GM23338 (cell line): ENCODE results near the gene TBKBP1. TPM values are rescaled to one million over a fixed set of nuclear protein-coding genes. Genes with fewer than 3 reads are reported as not detected.

Experiments
- ATAC-seq: fragments of 200-7000 bp; cut with Tn5 transposase; 3 replicates; pipeline ENCODE4 v1.9.1; 2020
- DNase-seq: peaks from one replicate; pipeline ENCODE4 v3.0.0-alpha.2; 2015; ENCODE audit warnings: low spot score
- H2AFZ ChIP-seq: fragments of 200-600 bp; sonication (generic); 2 replicates; pipeline ENCODE4 v1.8.0; 2016; ENCODE audit warnings: antibody characterized with exemption, mild to moderate bottlenecking, moderate library complexity
- H3F3A ChIP-seq: fragments of 200-600 bp; sonication (generic); replicated peaks from 2 replicates; pipeline ENCODE4 v1.8.0; 2017; ENCODE audit warnings: antibody characterized with exemption, mixed run types, low read depth
- H3K27ac ChIP-seq: fragments of 200-600 bp; sonication (generic); 2 replicates; pipeline ENCODE4 v1.6.1; 2016; ENCODE audit warnings: low read depth
- H3K27me3 ChIP-seq: fragments of 200-600 bp; sonication (generic); 2 replicates; pipeline ENCODE4 v1.8.0; 2016; ENCODE audit warnings: mild to moderate bottlenecking, mixed run types, moderate library complexity; ENCODE audit not compliant: insufficient read depth
- H3K36me3 ChIP-seq: fragments of 200-600 bp; sonication (generic); 2 replicates; pipeline ENCODE4 v1.8.0; 2016; ENCODE audit warnings: mild to moderate bottlenecking; ENCODE audit not compliant: insufficient read depth
- H3K4me1 ChIP-seq: fragments of 200-600 bp; sonication (generic); 2 replicates; pipeline ENCODE4 v1.8.0; 2016; ENCODE audit warnings: mild to moderate bottlenecking, moderate library complexity; ENCODE audit not compliant: insufficient read depth
- H3K4me2 ChIP-seq: fragments of 200-600 bp; sonication (generic); 2 replicates; pipeline ENCODE4 v1.7.1; 2017; ENCODE audit warnings: mixed run types
- H3K4me3 ChIP-seq: fragments of 200-600 bp; sonication (generic); 2 replicates; pipeline ENCODE4 v1.6.1; 2016; ENCODE audit warnings: mixed run types
- H3K79me2 ChIP-seq: fragments of 200-600 bp; sonication (generic); replicated peaks from 2 replicates; pipeline ENCODE4 v1.8.0; 2017; ENCODE audit warnings: mild to moderate bottlenecking; ENCODE audit not compliant: insufficient read depth
- H3K9me2 ChIP-seq: fragments of 200-600 bp; sonication (generic); 2 replicates; pipeline ENCODE4 v1.8.0; 2017; ENCODE audit not compliant: insufficient read depth
- H4K20me1 ChIP-seq: fragments of 200-600 bp; sonication (generic); replicated peaks from 2 replicates; pipeline ENCODE4 v1.8.0; 2017; ENCODE audit warnings: mild to moderate bottlenecking; ENCODE audit not compliant: insufficient read depth
- H3K27ac Mint-ChIP-seq: 2 replicates; pipeline ENCODE4 v1.8.0; 2020; ENCODE audit warnings: inconsistent platforms, mild to moderate bottlenecking, moderate library complexity, mixed read lengths
- H3K27me3 Mint-ChIP-seq: 3 replicates; pipeline ENCODE4 v1.8.0; 2022; ENCODE audit warnings: low read depth, mild to moderate bottlenecking, moderate library complexity, mixed read lengths, inconsistent platforms; ENCODE audit not compliant: insufficient read depth, poor library complexity
- H3K36me3 Mint-ChIP-seq: 3 replicates; pipeline ENCODE4 v1.8.0; 2021; ENCODE audit warnings: low read depth, mild to moderate bottlenecking, inconsistent platforms, moderate library complexity, mixed read lengths
- H3K4me1 Mint-ChIP-seq: 3 replicates; pipeline ENCODE4 v1.8.0; 2020; ENCODE audit warnings: mild to moderate bottlenecking, inconsistent platforms, mixed read lengths
- H3K4me3 Mint-ChIP-seq: 3 replicates; pipeline ENCODE4 v1.8.0; 2021; ENCODE audit warnings: moderate library complexity, mild to moderate bottlenecking, inconsistent platforms, mixed read lengths
- H3K9me3 Mint-ChIP-seq: 3 replicates; pipeline ENCODE4 v1.8.0; 2020; ENCODE audit warnings: moderate library complexity, mild to moderate bottlenecking, inconsistent platforms, mixed read lengths
- CREB1 ChIP-seq: fragments of 250-450 bp; sonication (Bioruptor Pico); IDR thresholded peaks from 2 replicates; pipeline ENCODE4 v1.5.0; 2020; ENCODE audit warnings: low read depth, mild to moderate bottlenecking, moderate library complexity
- CTCF ChIP-seq, 2 experiments: fragments of 200-600 bp in 1 of 2; sonication (generic) in 1 of 2; conservative IDR thresholded peaks; 2 replicates each; pipeline versions ENCODE4 v1.5.1 to v1.6.1; 2016 to 2017; ENCODE audit warnings: antibody characterized with exemption in 2 of 2, low read depth in 2 of 2, mild to moderate bottlenecking in 2 of 2, moderate library complexity in 1 of 2
- EZH2 ChIP-seq: fragments of 200-600 bp; sonication (generic); IDR thresholded peaks from one replicate; pipeline ENCODE4 v1.8.0; 2017; ENCODE audit warnings: antibody characterized with exemption, mild to moderate bottlenecking, low read depth; ENCODE audit not compliant: unreplicated experiment
- EZH2phosphoT487 ChIP-seq: fragments of 200-600 bp; sonication (generic); IDR thresholded peaks from one replicate; pipeline ENCODE4 v1.8.1; 2018; ENCODE audit warnings: antibody characterized with exemption; ENCODE audit not compliant: unreplicated experiment
- JUNB ChIP-seq: IDR thresholded peaks from one replicate; pipeline ENCODE4 v1.6.1; 2016; ENCODE audit warnings: antibody characterized with exemption; ENCODE audit not compliant: unreplicated experiment
- NANOG ChIP-seq: IDR thresholded peaks from 2 replicates; pipeline ENCODE4 v1.6.1; 2016; ENCODE audit warnings: antibody characterized with exemption, borderline replicate concordance
- POLR2AphosphoS5 ChIP-seq: IDR thresholded peaks from 2 replicates; pipeline ENCODE4 v1.6.1; 2016; ENCODE audit warnings: antibody characterized with exemption, low read depth
- STAT1 ChIP-seq: IDR thresholded peaks from one replicate; pipeline ENCODE4 v1.6.1; 2016; ENCODE audit warnings: antibody characterized with exemption; ENCODE audit not compliant: unreplicated experiment
- ZNF114 ChIP-seq: fragments of 250-450 bp; sonication (Bioruptor Pico); IDR thresholded peaks from 2 replicates; pipeline ENCODE4 v1.5.0; 2020; ENCODE audit warnings: mild to moderate bottlenecking, moderate library complexity
- ZNF331 ChIP-seq: fragments of 250-450 bp; sonication (Bioruptor Pico); IDR thresholded peaks from 2 replicates; pipeline ENCODE4 v1.5.0; 2020; ENCODE audit warnings: low read depth, mild to moderate bottlenecking, moderate library complexity
- polyA plus RNA-seq: library from polyadenylated mRNA; unstranded; fragments of >200 nt; fragmentation: Nextera tagmentation; extraction: Ambion mirVana; gene quantifications from 2 replicates; pipeline ENCODE4 v1.2.1, GENCODE V29; 2016
- total RNA-seq: library from RNA; depleted of rRNA; stranded (reverse); fragments of >200 nt; shearing (Covaris generic); gene quantifications from 2 replicates; pipeline ENCODE4 v1.2.3, GENCODE V29; 2014
- TF ChIP-seq, protein P1 (sequence below): fragments of 250-450 bp; sonication (Bioruptor Pico); IDR thresholded peaks from 2 replicates; pipeline ENCODE4 v1.5.0; 2020; ENCODE audit warnings: mild to moderate bottlenecking, moderate library complexity
- TF ChIP-seq, protein P2 (sequence below): IDR thresholded peaks from 2 replicates; pipeline ENCODE4 v1.6.1; 2016; ENCODE audit warnings: antibody characterized with exemption
- TF ChIP-seq, protein P3 (sequence below): IDR thresholded peaks from one replicate; pipeline ENCODE4 v1.6.1; 2018; ENCODE audit warnings: antibody characterized with exemption; ENCODE audit not compliant: unreplicated experiment

TBKBP1 gene
- total and polyA plus RNA-seq, 2 experiments from 2014 or later, result 2.5 to 12.1 TPM

DNA sequence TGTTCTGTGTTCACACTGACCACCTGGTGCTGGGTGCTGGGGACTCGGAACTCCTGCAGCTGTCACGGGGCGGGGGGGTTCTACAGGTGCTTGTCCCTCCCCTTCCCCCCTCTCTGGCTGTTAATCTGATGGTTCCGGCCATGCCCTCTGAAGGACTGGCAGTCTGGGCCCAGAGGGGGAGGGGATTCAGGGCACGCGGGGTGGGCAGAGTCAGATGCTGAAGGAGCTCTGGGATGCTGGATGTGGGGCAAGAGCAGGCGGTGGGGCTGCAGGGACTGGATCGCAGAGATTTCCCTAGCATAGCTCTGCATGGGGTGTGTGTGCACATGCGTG is 33.7 kb downstream of the TBKBP1 start:
- Histone ChIP-seq H3F3A (0 out of 2 replicates have a peak, but pooled peaks cover 5% of the 10 kb centered on the region), H3K27me3 (peaks cover 34% of the 10 kb centered on the region), H3K27ac (no peak overlapping the region), H4K20me1 (no peaks in the 10 kb centered on the region), H3K9me2 (no peaks in the 10 kb centered on the region), H3K79me2 (no peaks in the 10 kb centered on the region), H3K4me1 (peaks cover 6% of the 10 kb centered on the region; the same call in 1 of the 2 replicates), H3K4me2 (no peak overlapping the region), H3K4me3 (no peak overlapping the region), H3K36me3 (no peaks in the 10 kb centered on the region), H2AFZ (no peak overlapping the region; the same call in 1 of the 2 replicates)
- Mint-ChIP-seq H3K27me3 (peaks cover 32% of the 10 kb centered on the region), H3K4me3 (no peak overlapping the region), H3K4me1 (peaks cover 15% of the 10 kb centered on the region), H3K36me3 (no peaks in the 10 kb centered on the region), H3K27ac (no peak overlapping the region), H3K9me3 (no peaks in the 10 kb centered on the region)
- no peak for DNase-seq
- ATAC-seq, result no peak
- TF ChIP-seq EZH2 (no peak), NANOG (no peak), ZNF114 (CRISPR knock-in tag) (no peak), CREB1 (CRISPR knock-in tag) (no peak), STAT1 (no peak), EZH2phosphoT487 (no peak), JUNB (no peak), CTCF (conservative IDR thresholded peaks at IDR 0.05; ENCODE audit: low read depth in 2 of 2) (no peak), POLR2AphosphoS5 (no peak), ZNF331 (CRISPR knock-in tag) (no peak)
- TF ChIP-seq, protein P1, sequence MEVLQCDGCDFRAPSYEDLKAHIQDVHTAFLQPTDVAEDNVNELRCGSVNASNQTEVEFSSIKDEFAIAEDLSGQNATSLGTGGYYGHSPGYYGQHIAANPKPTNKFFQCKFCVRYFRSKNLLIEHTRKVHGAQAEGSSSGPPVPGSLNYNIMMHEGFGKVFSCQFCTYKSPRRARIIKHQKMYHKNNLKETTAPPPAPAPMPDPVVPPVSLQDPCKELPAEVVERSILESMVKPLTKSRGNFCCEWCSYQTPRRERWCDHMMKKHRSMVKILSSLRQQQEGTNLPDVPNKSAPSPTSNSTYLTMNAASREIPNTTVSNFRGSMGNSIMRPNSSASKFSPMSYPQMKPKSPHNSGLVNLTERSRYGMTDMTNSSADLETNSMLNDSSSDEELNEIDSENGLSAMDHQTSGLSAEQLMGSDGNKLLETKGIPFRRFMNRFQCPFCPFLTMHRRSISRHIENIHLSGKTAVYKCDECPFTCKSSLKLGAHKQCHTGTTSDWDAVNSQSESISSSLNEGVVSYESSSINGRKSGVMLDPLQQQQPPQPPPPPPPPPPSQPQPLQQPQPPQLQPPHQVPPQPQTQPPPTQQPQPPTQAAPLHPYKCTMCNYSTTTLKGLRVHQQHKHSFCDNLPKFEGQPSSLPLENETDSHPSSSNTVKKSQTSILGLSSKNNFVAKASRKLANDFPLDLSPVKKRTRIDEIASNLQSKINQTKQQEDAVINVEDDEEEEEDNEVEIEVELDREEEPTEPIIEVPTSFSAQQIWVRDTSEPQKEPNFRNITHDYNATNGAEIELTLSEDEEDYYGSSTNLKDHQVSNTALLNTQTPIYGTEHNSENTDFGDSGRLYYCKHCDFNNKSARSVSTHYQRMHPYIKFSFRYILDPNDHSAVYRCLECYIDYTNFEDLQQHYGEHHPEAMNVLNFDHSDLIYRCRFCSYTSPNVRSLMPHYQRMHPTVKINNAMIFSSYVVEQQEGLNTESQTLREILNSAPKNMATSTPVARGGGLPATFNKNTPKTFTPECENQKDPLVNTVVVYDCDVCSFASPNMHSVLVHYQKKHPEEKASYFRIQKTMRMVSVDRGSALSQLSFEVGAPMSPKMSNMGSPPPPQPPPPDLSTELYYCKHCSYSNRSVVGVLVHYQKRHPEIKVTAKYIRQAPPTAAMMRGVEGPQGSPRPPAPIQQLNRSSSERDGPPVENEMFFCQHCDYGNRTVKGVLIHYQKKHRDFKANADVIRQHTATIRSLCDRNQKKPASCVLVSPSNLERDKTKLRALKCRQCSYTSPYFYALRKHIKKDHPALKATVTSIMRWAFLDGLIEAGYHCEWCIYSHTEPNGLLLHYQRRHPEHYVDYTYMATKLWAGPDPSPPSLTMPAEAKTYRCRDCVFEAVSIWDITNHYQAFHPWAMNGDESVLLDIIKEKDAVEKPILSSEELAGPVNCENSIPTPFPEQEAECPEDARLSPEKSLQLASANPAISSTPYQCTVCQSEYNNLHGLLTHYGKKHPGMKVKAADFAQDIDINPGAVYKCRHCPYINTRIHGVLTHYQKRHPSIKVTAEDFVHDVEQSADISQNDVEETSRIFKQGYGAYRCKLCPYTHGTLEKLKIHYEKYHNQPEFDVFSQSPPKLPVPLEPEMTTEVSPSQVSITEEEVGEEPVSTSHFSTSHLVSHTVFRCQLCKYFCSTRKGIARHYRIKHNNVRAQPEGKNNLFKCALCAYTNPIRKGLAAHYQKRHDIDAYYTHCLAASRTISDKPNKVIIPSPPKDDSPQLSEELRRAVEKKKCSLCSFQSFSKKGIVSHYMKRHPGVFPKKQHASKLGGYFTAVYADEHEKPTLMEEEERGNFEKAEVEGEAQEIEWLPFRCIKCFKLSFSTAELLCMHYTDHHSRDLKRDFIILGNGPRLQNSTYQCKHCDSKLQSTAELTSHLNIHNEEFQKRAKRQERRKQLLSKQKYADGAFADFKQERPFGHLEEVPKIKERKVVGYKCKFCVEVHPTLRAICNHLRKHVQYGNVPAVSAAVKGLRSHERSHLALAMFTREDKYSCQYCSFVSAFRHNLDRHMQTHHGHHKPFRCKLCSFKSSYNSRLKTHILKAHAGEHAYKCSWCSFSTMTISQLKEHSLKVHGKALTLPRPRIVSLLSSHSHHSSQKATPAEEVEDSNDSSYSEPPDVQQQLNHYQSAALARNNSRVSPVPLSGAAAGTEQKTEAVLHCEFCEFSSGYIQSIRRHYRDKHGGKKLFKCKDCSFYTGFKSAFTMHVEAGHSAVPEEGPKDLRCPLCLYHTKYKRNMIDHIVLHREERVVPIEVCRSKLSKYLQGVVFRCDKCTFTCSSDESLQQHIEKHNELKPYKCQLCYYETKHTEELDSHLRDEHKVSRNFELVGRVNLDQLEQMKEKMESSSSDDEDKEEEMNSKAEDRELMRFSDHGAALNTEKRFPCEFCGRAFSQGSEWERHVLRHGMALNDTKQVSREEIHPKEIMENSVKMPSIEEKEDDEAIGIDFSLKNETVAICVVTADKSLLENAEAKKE, result no peak
- TF ChIP-seq, protein P2, sequence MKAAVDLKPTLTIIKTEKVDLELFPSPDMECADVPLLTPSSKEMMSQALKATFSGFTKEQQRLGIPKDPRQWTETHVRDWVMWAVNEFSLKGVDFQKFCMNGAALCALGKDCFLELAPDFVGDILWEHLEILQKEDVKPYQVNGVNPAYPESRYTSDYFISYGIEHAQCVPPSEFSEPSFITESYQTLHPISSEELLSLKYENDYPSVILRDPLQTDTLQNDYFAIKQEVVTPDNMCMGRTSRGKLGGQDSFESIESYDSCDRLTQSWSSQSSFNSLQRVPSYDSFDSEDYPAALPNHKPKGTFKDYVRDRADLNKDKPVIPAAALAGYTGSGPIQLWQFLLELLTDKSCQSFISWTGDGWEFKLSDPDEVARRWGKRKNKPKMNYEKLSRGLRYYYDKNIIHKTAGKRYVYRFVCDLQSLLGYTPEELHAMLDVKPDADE, result no peak
- TF ChIP-seq, protein P3, sequence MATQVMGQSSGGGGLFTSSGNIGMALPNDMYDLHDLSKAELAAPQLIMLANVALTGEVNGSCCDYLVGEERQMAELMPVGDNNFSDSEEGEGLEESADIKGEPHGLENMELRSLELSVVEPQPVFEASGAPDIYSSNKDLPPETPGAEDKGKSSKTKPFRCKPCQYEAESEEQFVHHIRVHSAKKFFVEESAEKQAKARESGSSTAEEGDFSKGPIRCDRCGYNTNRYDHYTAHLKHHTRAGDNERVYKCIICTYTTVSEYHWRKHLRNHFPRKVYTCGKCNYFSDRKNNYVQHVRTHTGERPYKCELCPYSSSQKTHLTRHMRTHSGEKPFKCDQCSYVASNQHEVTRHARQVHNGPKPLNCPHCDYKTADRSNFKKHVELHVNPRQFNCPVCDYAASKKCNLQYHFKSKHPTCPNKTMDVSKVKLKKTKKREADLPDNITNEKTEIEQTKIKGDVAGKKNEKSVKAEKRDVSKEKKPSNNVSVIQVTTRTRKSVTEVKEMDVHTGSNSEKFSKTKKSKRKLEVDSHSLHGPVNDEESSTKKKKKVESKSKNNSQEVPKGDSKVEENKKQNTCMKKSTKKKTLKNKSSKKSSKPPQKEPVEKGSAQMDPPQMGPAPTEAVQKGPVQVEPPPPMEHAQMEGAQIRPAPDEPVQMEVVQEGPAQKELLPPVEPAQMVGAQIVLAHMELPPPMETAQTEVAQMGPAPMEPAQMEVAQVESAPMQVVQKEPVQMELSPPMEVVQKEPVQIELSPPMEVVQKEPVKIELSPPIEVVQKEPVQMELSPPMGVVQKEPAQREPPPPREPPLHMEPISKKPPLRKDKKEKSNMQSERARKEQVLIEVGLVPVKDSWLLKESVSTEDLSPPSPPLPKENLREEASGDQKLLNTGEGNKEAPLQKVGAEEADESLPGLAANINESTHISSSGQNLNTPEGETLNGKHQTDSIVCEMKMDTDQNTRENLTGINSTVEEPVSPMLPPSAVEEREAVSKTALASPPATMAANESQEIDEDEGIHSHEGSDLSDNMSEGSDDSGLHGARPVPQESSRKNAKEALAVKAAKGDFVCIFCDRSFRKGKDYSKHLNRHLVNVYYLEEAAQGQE, result no peak
